ENCODE measurements around the gene GNAZ. TPM values are rescaled to one million over a fixed set of nuclear protein-coding genes. Genes with fewer than 3 reads are reported as not detected.
A peak's percentile ranks its signal among the peaks of the same experiment; 100 is the strongest.

Gene GNAZ
- total and polyA plus RNA-seq, 5 donors from 2014 or later = 0.05 to 3.6 (median 0.06) TPM; not detected in 2

GRCh38 chr22:23058481-23059283, 11.6 kb upstream of the GNAZ start:
- Histone ChIP-seq H3K27ac (ENCODE audit: insufficient read depth, low read length, poor library complexity, severe bottlenecking) (no peak overlapping the region), H3K9me3 (ENCODE audit: control insufficient read depth in 2 of 2, low read length in 2 of 2) (no peaks in the 10 kb centered on the region), H3K27me3 (ENCODE audit: control insufficient read depth, insufficient read depth, low read length) (no peaks in the 10 kb centered on the region), H3K4me1 (ENCODE audit: control insufficient read depth, insufficient read depth, low read length, poor library complexity, severe bottlenecking) (no peaks in the 10 kb centered on the region), H3K4me3 (ENCODE audit: low read depth, low read length) (no peak overlapping the region), H3K36me3 (ENCODE audit: control insufficient read depth, insufficient read depth, low read length) (no peaks in the 10 kb centered on the region)
- Mint-ChIP-seq H3K27ac (no peak overlapping the region), H3K4me1 (peaks cover 0 to 2% (median 0%) of the 10 kb centered on the region in 4 donors), H3K9me3 (peaks cover 0 to 5% (median 4%) of the 10 kb centered on the region in 7 donors), H3K36me3 (no peaks in the 10 kb centered on the region), H3K27me3 (peaks cover 9% of the 10 kb centered on the region), H3K4me3 (no peak overlapping the region)
- ATAC-seq (ENCODE audit: low read depth in 2 of 2) = no peak
- no peak for DNase-seq

GRCh38 chr22:23059284-23059948, 10.9 kb upstream of the GNAZ start:
- Mint-ChIP-seq H3K27ac (no peak overlapping the region), H3K27me3 (peaks cover 9% of the 10 kb centered on the region), H3K36me3 (no peaks in the 10 kb centered on the region), H3K9me3 (peaks cover 0 to 5% (median 4%) of the 10 kb centered on the region in 7 donors), H3K4me1 (no peaks in the 10 kb centered on the region), H3K4me3 (no peak overlapping the region)
- Histone ChIP-seq H3K4me1 (ENCODE audit: control insufficient read depth, insufficient read depth, low read length, poor library complexity, severe bottlenecking) (no peaks in the 10 kb centered on the region), H3K36me3 (ENCODE audit: control insufficient read depth, insufficient read depth, low read length) (no peaks in the 10 kb centered on the region), H3K27me3 (ENCODE audit: control insufficient read depth, insufficient read depth, low read length) (no peaks in the 10 kb centered on the region), H3K4me3 (ENCODE audit: low read depth, low read length) (no peak overlapping the region), H3K9me3 (ENCODE audit: control insufficient read depth in 2 of 2, low read length in 2 of 2) (no peaks in the 10 kb centered on the region), H3K27ac (ENCODE audit: insufficient read depth, low read length, poor library complexity, severe bottlenecking) (no peak overlapping the region)
- DNase-seq (no peak), ATAC-seq (ENCODE audit: low read depth in 2 of 2) (no peak)

- H3K4me3 Mint-ChIP-seq = no peak overlapping the region
- no peaks in the 10 kb centered on the region for H3K36me3 ChIP-seq (ENCODE audit: control insufficient read depth, insufficient read depth, low read length)
- H3K27ac Mint-ChIP-seq = peak overlapping the region in 1 of 3 donors; percentile 38
- ATAC-seq (ENCODE audit: low read depth in 2 of 2) (no peak), DNase-seq (no peak)
- H3K4me1 ChIP-seq (ENCODE audit: control insufficient read depth, insufficient read depth, low read length, poor library complexity, severe bottlenecking) = no peaks in the 10 kb centered on the region
- H3K9me3 ChIP-seq (ENCODE audit: control insufficient read depth in 2 of 2, low read length in 2 of 2) = no peaks in the 10 kb centered on the region
- peaks cover 10% of the 10 kb centered on the region for H3K27me3 Mint-ChIP-seq
- H3K4me1 Mint-ChIP-seq = no peaks in the 10 kb centered on the region
- H3K27me3 ChIP-seq (ENCODE audit: control insufficient read depth, insufficient read depth, low read length) = no peaks in the 10 kb centered on the region
- no peak overlapping the region for H3K4me3 ChIP-seq (ENCODE audit: low read depth, low read length)
- H3K27ac ChIP-seq (ENCODE audit: insufficient read depth, low read length, poor library complexity, severe bottlenecking) = no peak overlapping the region
- H3K9me3 Mint-ChIP-seq = peaks cover 0 to 5% (median 4%) of the 10 kb centered on the region in 7 donors
- no peaks in the 10 kb centered on the region for H3K36me3 Mint-ChIP-seq
Measured at GRCh38 chr22:23060612-23061400, 9.5 kb upstream of the GNAZ start.

GRCh38 chr22:23061471-23062280, 8.6 kb upstream of the GNAZ start:
- no peak overlapping the region for H3K27ac ChIP-seq (ENCODE audit: insufficient read depth, low read length, poor library complexity, severe bottlenecking)
- ATAC-seq (ENCODE audit: low read depth in 2 of 2) (no peak), DNase-seq (no peak)
- no peaks in the 10 kb centered on the region for H3K9me3 ChIP-seq (ENCODE audit: control insufficient read depth in 2 of 2, low read length in 2 of 2)
- no peak overlapping the region for H3K4me3 ChIP-seq (ENCODE audit: low read depth, low read length)
- H3K4me1 Mint-ChIP-seq = no peaks in the 10 kb centered on the region
- H3K4me3 Mint-ChIP-seq = no peak overlapping the region
- H3K27me3 Mint-ChIP-seq = peaks cover 10% of the 10 kb centered on the region
- no peaks in the 10 kb centered on the region for H3K4me1 ChIP-seq (ENCODE audit: control insufficient read depth, insufficient read depth, low read length, poor library complexity, severe bottlenecking)
- peaks cover 0 to 5% (median 4%) of the 10 kb centered on the region in 7 donors for H3K9me3 Mint-ChIP-seq
- H3K36me3 ChIP-seq (ENCODE audit: control insufficient read depth, insufficient read depth, low read length) = no peaks in the 10 kb centered on the region
- H3K27me3 ChIP-seq (ENCODE audit: control insufficient read depth, insufficient read depth, low read length) = no peaks in the 10 kb centered on the region
- no peaks in the 10 kb centered on the region for H3K36me3 Mint-ChIP-seq
- H3K27ac Mint-ChIP-seq = no peak overlapping the region

GRCh38 chr22:23062616-23063538, 7.4 kb upstream of the GNAZ start:
- Histone ChIP-seq H3K36me3 (ENCODE audit: control insufficient read depth, insufficient read depth, low read length) (no peaks in the 10 kb centered on the region), H3K9me3 (ENCODE audit: control insufficient read depth in 2 of 2, low read length in 2 of 2) (no peaks in the 10 kb centered on the region), H3K4me3 (ENCODE audit: low read depth, low read length) (no peak overlapping the region), H3K27me3 (ENCODE audit: control insufficient read depth, insufficient read depth, low read length) (no peaks in the 10 kb centered on the region), H3K27ac (ENCODE audit: insufficient read depth, low read length, poor library complexity, severe bottlenecking) (no peak overlapping the region), H3K4me1 (ENCODE audit: control insufficient read depth, insufficient read depth, low read length, poor library complexity, severe bottlenecking) (no peaks in the 10 kb centered on the region)
- Mint-ChIP-seq H3K4me1 (peaks cover 0 to 4% (median 2%) of the 10 kb centered on the region in 4 donors), H3K27ac (no peak overlapping the region), H3K9me3 (no peaks in the 10 kb centered on the region), H3K4me3 (no peak overlapping the region), H3K36me3 (no peaks in the 10 kb centered on the region), H3K27me3 (peaks cover 5% of the 10 kb centered on the region)
- DNase-seq (no peak), ATAC-seq (ENCODE audit: low read depth in 2 of 2) (no peak)

GRCh38 chr22:23063539-23064380, 6.6 kb upstream of the GNAZ start:
- Mint-ChIP-seq H3K4me3 (no peak overlapping the region), H3K9me3 (no peaks in the 10 kb centered on the region), H3K27ac (no peak overlapping the region), H3K36me3 (no peaks in the 10 kb centered on the region), H3K4me1 (peaks cover 0 to 8% (median 3%) of the 10 kb centered on the region in 4 donors), H3K27me3 (peaks cover 7% of the 10 kb centered on the region)
- Histone ChIP-seq H3K27me3 (ENCODE audit: control insufficient read depth, insufficient read depth, low read length) (no peaks in the 10 kb centered on the region), H3K9me3 (ENCODE audit: control insufficient read depth in 2 of 2, low read length in 2 of 2) (no peaks in the 10 kb centered on the region), H3K4me1 (ENCODE audit: control insufficient read depth, insufficient read depth, low read length, poor library complexity, severe bottlenecking) (no peaks in the 10 kb centered on the region), H3K36me3 (ENCODE audit: control insufficient read depth, insufficient read depth, low read length) (no peaks in the 10 kb centered on the region), H3K4me3 (ENCODE audit: low read depth, low read length) (no peak overlapping the region), H3K27ac (ENCODE audit: insufficient read depth, low read length, poor library complexity, severe bottlenecking) (no peak overlapping the region)
- ATAC-seq (ENCODE audit: low read depth in 2 of 2) (no peak), DNase-seq (no peak)

Data from CD4-positive, CD25-positive, alpha-beta regulatory T cell (primary cell).